Heart left ventricle (tissue), 16 donors: Measurements from ENCODE around the gene LCK. TPM values are rescaled to one million over a fixed set of nuclear protein-coding genes. Genes with fewer than 3 reads are reported as not detected.
A peak's percentile ranks its signal among the peaks of the same experiment; 100 is the strongest.

Experiments used
- ATAC-seq, 4 donors: fragments of 200-7000 bp; cut with Tn5 transposase; one replicate each; pipeline ENCODE4 v1.9.1; 2020 to 2022; ENCODE audit warnings: moderate library complexity in 4 of 4, mild to moderate bottlenecking in 3 of 4, moderate number of reproducible peaks in 1 of 4
- DNase-seq, 5 donors: peaks; one replicate each; pipeline ENCODE4 v3.0.0-alpha.2; 2020
- H3K27ac ChIP-seq, 12 donors: fragments of 200-600 bp; sonication (generic) in 4 of 12; one replicate each; pipeline versions ENCODE4 v1.5.0 to v1.8.0; 2016 to 2022; ENCODE audit warnings: mild to moderate bottlenecking in 2 of 12
- H3K27me3 ChIP-seq, 9 donors: fragments of 200-600 bp; sonication (generic) in 2 of 9; one replicate each; pipeline versions ENCODE4 v1.5.1 to v1.8.0; 2016 to 2022; ENCODE audit warnings: mild to moderate bottlenecking in 3 of 9
- H3K36me3 ChIP-seq, 9 donors: fragments of 200-600 bp; sonication (generic) in 2 of 9; one replicate each; pipeline versions ENCODE4 v1.5.0 to v1.8.0; 2018 to 2022; ENCODE audit warnings: mild to moderate bottlenecking in 2 of 9
- H3K4me1 ChIP-seq, 12 donors: fragments of 200-600 bp; sonication (generic) in 4 of 12; one replicate each; pipeline versions ENCODE4 v1.5.0 to v1.8.0; 2016 to 2022; ENCODE audit warnings: mild to moderate bottlenecking in 3 of 12
- H3K4me3 ChIP-seq, 12 donors: fragments of 200-600 bp; sonication (generic) in 4 of 12; one replicate each; pipeline versions ENCODE4 v1.5.0 to v1.8.0; 2017 to 2022; ENCODE audit warnings: mild to moderate bottlenecking in 9 of 12, moderate library complexity in 4 of 12
- H3K9me3 ChIP-seq, 12 donors: fragments of 200-600 bp; sonication (generic) in 4 of 12; one replicate each; pipeline versions ENCODE4 v1.5.0 to v1.8.0; 2016 to 2022; ENCODE audit warnings: mild to moderate bottlenecking in 1 of 12
- POLR2A ChIP-seq, 2 donors: fragments of 450-650 bp; IDR thresholded peaks; one replicate each; pipeline ENCODE4 v1.6.1; 2017; ENCODE audit warnings: antibody characterized with exemption in 2 of 2, mild to moderate bottlenecking in 2 of 2, moderate library complexity in 2 of 2
- WGBS, 4 donors: extraction: QIAGEN DNeasy Blood & Tissue Kit in 2 of 4; methylation state at CpG; one replicate each; pipeline versions ENCODE4 v1.1.5 to v1.1.7; 2013 to 2018; 5-methylcytosine and 5-hydroxymethylcytosine counted together
- intact Hi-C, 10 donors: fragments of 100-400 bp; cut with DNase I; formaldehyde crosslinking; loops; one replicate each; pipeline versions ENCODE4 v1.11.1 to v1.14.2; 2022
- polyA plus RNA-seq, 2 donors: library from polyadenylated mRNA; stranded (reverse); fragments of 200-250 nt; gene quantifications; one replicate each; pipeline ENCODE4 v1.2.3, GENCODE V29; 2013
- total RNA-seq, 9 donors: library from RNA; depleted of rRNA in 2 of 9; stranded (reverse); fragments of >200 nt in 2 of 9; fragmentation: NEBNext Ultra II Directional in 3 of 9; extraction: Animal tissue kit (Norgen Biotek cat#: 25700) in 3 of 9; gene quantifications; one replicate each; pipeline versions ENCODE4 v1.1.0 to v1.2.4, GENCODE V29; 2016 to 2023
- TF ChIP-seq, protein P1 (sequence below), 12 donors: fragments of 200-600 bp; sonication (generic) in 4 of 12; IDR thresholded peaks; one replicate each; pipeline versions ENCODE4 v1.5.0 to v1.8.0; 2018 to 2022; ENCODE audit warnings: antibody characterized with exemption in 12 of 12, mild to moderate bottlenecking in 5 of 12
- donor health status: ischemic (EF 13 %, LVEDD 7.1; RV severe dilation, severe dysfunction).
- donor health status: healthy with polysubstance abuse.
- donor health status: DM: no; HTN: yes; CAD: no.
- donor health status: DM: no; HTN: no; CAD: no.
- donor health status: ischemic (EF 25% LVEDD 6.9; RV normal size, moderate dysfunction).
- donor health status: ischemic (EF 25% LVEDD 5.7; RV mildly dilated, moderate dysfunction).
- donor health status: healthy.
- donor health status: DM: yes; HTN: yes; CAD: no.
- donor health status: ischemic (EF 35%, LVEDD 5.7; RV mildly dilated, moderate dysfunction).
- donor health status: nonischemic (EF 11% LVEDD 7.7; RV severe dilation, severe dysfunction).
- donor health status: DM: yes; HTN: yes; CAD: no.
- donor health status: PGD.
- donor health status: ischemic (EF 29% LVEDD 5.4; RV normal size, mild dysfunction).
- donor health status: nonischemic (EF 23%, LVEDD 6.1; RV moderate dilation, normal function).

LCK gene
- total and polyA plus RNA-seq, 11 donors: 0.34 to 7.6 (median 0.49) TPM; not detected in 3

DNA sequence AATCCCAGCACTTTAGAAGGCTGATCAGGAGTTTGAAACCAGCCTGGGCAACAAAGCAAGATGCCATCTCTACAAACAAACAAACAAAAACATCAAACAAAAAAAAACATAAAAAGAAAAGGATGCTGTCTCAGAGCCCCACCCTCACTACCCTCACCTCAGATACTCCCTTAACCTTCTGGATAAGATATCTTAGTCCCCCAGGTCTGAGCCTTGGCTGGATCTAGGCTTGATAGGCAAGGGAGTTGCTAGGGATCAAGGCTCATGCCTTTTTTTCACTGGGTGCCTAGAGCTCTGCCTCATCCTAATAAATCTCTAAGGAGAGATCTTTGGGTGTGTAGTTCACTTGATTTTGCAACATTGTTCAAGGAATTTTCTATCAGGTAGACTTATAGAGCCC lies 48.3 kb downstream of the LCK start:
- no peak overlapping the region for H3K27ac ChIP-seq
- peaks cover 0 to 31% (median 22%) of the 10 kb centered on the region in 9 donors for H3K36me3 ChIP-seq
- H3K27me3 ChIP-seq: no peaks in the 10 kb centered on the region
- no peaks in the 10 kb centered on the region for H3K9me3 ChIP-seq
- no peak overlapping the region for H3K4me3 ChIP-seq
- ATAC-seq (no peak), DNase-seq (no peak)
- TF ChIP-seq POLR2A (IDR thresholded peaks at IDR 0.05): no peak
- TF ChIP-seq, protein P1, sequence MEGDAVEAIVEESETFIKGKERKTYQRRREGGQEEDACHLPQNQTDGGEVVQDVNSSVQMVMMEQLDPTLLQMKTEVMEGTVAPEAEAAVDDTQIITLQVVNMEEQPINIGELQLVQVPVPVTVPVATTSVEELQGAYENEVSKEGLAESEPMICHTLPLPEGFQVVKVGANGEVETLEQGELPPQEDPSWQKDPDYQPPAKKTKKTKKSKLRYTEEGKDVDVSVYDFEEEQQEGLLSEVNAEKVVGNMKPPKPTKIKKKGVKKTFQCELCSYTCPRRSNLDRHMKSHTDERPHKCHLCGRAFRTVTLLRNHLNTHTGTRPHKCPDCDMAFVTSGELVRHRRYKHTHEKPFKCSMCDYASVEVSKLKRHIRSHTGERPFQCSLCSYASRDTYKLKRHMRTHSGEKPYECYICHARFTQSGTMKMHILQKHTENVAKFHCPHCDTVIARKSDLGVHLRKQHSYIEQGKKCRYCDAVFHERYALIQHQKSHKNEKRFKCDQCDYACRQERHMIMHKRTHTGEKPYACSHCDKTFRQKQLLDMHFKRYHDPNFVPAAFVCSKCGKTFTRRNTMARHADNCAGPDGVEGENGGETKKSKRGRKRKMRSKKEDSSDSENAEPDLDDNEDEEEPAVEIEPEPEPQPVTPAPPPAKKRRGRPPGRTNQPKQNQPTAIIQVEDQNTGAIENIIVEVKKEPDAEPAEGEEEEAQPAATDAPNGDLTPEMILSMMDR (IDR thresholded peaks at IDR 0.05): no peak
- intact Hi-C loops: loop anchor here in 1 of 10 donors (5.0 kb wide), 1 partner anchor 82 kb away; no protein-coding TSS in a partner anchor
- H3K4me1 ChIP-seq: peaks cover 0 to 8% (median 0%) of the 10 kb centered on the region in 12 donors

DNA sequence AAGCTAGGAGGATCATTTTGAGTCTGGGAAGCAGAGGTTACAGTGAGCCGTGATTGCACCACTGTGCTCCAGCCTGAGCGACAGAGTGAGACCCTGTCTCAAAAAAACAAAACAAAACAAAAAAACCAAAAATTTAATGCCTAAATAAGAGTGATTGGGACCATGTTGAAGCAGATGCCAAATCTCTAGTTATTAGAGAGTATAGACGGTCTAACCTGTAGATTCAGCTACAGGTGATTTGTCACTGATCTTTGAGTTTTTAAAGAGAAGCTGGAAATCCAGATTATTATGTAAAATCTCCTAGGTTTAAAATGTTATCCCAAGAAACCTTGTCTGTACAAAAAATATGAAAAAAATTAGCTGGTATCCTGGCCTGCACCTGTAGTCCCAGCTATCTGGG lies 52.3 kb downstream of the LCK start:
- TF ChIP-seq POLR2A (IDR thresholded peaks at IDR 0.05): no peak
- TF ChIP-seq, protein P1 (IDR thresholded peaks at IDR 0.05): no peak
- Histone ChIP-seq H3K36me3 (peaks cover 0 to 58% (median 39%) of the 10 kb centered on the region in 9 donors), H3K9me3 (peaks cover 0 to 8% (median 0%) of the 10 kb centered on the region in 12 donors), H3K4me3 (no peak overlapping the region), H3K27ac (no peak overlapping the region), H3K27me3 (no peaks in the 10 kb centered on the region), H3K4me1 (peaks cover 0 to 7% (median 0%) of the 10 kb centered on the region in 12 donors)
- WGBS, 4 donors: 96 to 100% (median 98%) methylated on average over 3 of the region's 3 CpGs
- ATAC-seq: no peak
- DNase-seq: no peak
- intact Hi-C loops: no loop called here

- WGBS, 4 donors: 55 to 64% (median 59%) methylated on average over 3 of the region's 3 CpGs
- intact Hi-C loops: no loop called here
- Histone ChIP-seq H3K4me3 (no peak overlapping the region), H3K27ac (peak overlapping the region in 1 of 12 donors; percentile 13), H3K4me1 (peaks cover 0 to 7% (median 0%) of the 10 kb centered on the region in 12 donors), H3K27me3 (no peaks in the 10 kb centered on the region), H3K36me3 (peaks cover 0 to 58% (median 36%) of the 10 kb centered on the region in 9 donors), H3K9me3 (peaks cover 0 to 8% (median 0%) of the 10 kb centered on the region in 12 donors)
- peak in 3 of 4 donors; percentile 16 to 71 (median 39) for ATAC-seq
- DNase-seq: no peak
- TF ChIP-seq POLR2A (IDR thresholded peaks at IDR 0.05): no peak
- TF ChIP-seq, protein P1 (IDR thresholded peaks at IDR 0.05): no peak
These were observed 53.0 kb downstream of the LCK start for GRCh38 chr1:32303997-32304622.

DNA sequence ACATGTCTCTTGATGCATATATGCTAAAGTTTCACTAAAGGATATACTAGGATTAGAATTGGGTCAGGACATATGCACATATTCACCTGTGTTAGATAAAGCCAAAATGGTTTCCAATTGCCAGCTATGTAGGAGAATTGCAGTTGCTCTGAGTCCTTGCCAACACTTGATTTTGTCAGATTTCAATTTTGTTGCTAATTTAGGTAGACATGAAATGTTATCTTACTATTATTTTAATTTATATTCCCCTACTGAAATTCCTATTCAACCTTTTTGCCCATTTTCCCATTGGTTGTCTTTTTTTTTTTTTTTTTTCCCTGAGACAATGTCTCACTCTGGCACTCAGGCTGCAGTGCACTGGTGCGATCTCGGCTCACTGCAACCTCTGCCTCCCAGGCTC lies 54.2 kb downstream of the LCK start:
- 96 to 100% (median 98%) methylated on average over 2 of the region's 2 CpGs for WGBS, 4 donors
- no peak overlapping the region for H3K27ac ChIP-seq
- no peaks in the 10 kb centered on the region for H3K27me3 ChIP-seq
- H3K9me3 ChIP-seq: peaks cover 0 to 8% (median 0%) of the 10 kb centered on the region in 12 donors
- H3K36me3 ChIP-seq: peaks cover 0 to 57% (median 35%) of the 10 kb centered on the region in 9 donors
- no peak overlapping the region for H3K4me3 ChIP-seq
- no peak for DNase-seq
- TF ChIP-seq, protein P1 (IDR thresholded peaks at IDR 0.05): no peak
- no peak for TF ChIP-seq POLR2A (IDR thresholded peaks at IDR 0.05)
- ATAC-seq: no peak
- H3K4me1 ChIP-seq: peaks cover 0 to 7% (median 0%) of the 10 kb centered on the region in 12 donors
- intact Hi-C loops: loop anchor here in 1 of 10 donors (5.0 kb wide), 1 partner anchor 88 kb away; no protein-coding TSS in a partner anchor
